SU-DHL-6 (cell line): ENCODE measurements around the gene PLAC1.

ENCODE experiments used
- H2AFZ ChIP-seq: fragments of 200-600 bp; sonication (generic); 2 replicates; pipeline ENCODE4 v1.6.1; 2014; ENCODE audit warnings: low read depth, mild to moderate bottlenecking, moderate library complexity, mixed read lengths, antibody characterized with exemption, low read length; ENCODE audit not compliant: severe bottlenecking
- H3F3A ChIP-seq: fragments of 200-600 bp; shearing (Covaris generic); 2 replicates; pipeline ENCODE4 v1.6.0; 2016; ENCODE audit warnings: antibody characterized with exemption, mild to moderate bottlenecking; ENCODE audit not compliant: insufficient read depth
- H3K27ac ChIP-seq: fragments of 200-600 bp; sonication (generic); 2 replicates; pipeline ENCODE4 v1.5.1; 2016; ENCODE audit warnings: low read depth, mild to moderate bottlenecking, low read length, moderate library complexity, mixed read lengths
- H3K27me3 ChIP-seq: fragments of 200-600 bp; sonication (generic), shearing (Covaris generic); 2 replicates; pipeline ENCODE4 v1.6.0; 2014; ENCODE audit warnings: mild to moderate bottlenecking, low read length
- H3K36me3 ChIP-seq: fragments of 200-600 bp; sonication (generic); 2 replicates; pipeline ENCODE4 v1.6.1; 2014; ENCODE audit warnings: mild to moderate bottlenecking, low read length, mixed read lengths
- H3K4me2 ChIP-seq: fragments of 300-600, 200-600 bp; shearing (Covaris generic), sonication (generic); 2 replicates; pipeline ENCODE4 v1.6.0; 2014; ENCODE audit warnings: low read length, low read depth, mild to moderate bottlenecking; ENCODE audit not compliant: poor library complexity, severe bottlenecking
- H3K4me3 ChIP-seq: fragments of 200-600 bp; sonication (generic); 2 replicates; pipeline ENCODE4 v1.5.1; 2014; ENCODE audit warnings: antibody characterized with exemption, low read length, mild to moderate bottlenecking, mixed read lengths; ENCODE audit not compliant: insufficient read depth, poor library complexity, severe bottlenecking
- H3K79me2 ChIP-seq: fragments of 200-600 bp; sonication (generic); 2 replicates; pipeline ENCODE4 v1.6.1; 2014; ENCODE audit warnings: mild to moderate bottlenecking, low read length, moderate library complexity; ENCODE audit not compliant: insufficient read depth
- H3K9ac ChIP-seq: fragments of 200-600 bp; sonication (generic); 2 replicates; pipeline ENCODE4 v1.7.0; 2014; ENCODE audit warnings: mild to moderate bottlenecking, low read length
- H3K9me2 ChIP-seq: fragments of 200-600 bp; sonication (generic); replicated peaks from 2 replicates; pipeline ENCODE4 v1.6.1; 2014; ENCODE audit warnings: low read length; ENCODE audit not compliant: insufficient read depth
- H3K9me3 ChIP-seq: fragments of 200-600 bp; sonication (generic); 2 replicates; pipeline ENCODE4 v1.6.1; 2014; ENCODE audit warnings: low read length, mixed read lengths; ENCODE audit not compliant: insufficient read depth
- H4K20me1 ChIP-seq: fragments of 200-600 bp; sonication (generic); 2 replicates; pipeline ENCODE4 v1.6.1; 2014; ENCODE audit warnings: low read depth, mild to moderate bottlenecking, antibody characterized with exemption, low read length, moderate library complexity, mixed read lengths
- CTCF ChIP-seq: fragments of 200-600 bp; sonication (generic); IDR thresholded peaks from one replicate; pipeline ENCODE4 v1.5.1; 2017; ENCODE audit warnings: antibody characterized with exemption, mild to moderate bottlenecking, low read length, moderate library complexity; ENCODE audit not compliant: insufficient read depth, poor library complexity, severe bottlenecking
- EZH2phosphoT487 ChIP-seq: fragments of 200-600 bp; sonication (generic), shearing (Covaris generic); conservative IDR thresholded peaks from 2 replicates; pipeline ENCODE4 v1.6.1; 2018; ENCODE audit warnings: mild to moderate bottlenecking, antibody characterized with exemption, low read length, moderate library complexity, mixed read lengths

PLAC1 gene

GRCh38 chrX:134573683-134574035 is 84.6 kb downstream of the PLAC1 start:
- Histone ChIP-seq H3K27ac (no peak overlapping the region), H3K27me3 (no peaks in the 10 kb centered on the region), H2AFZ (no peak overlapping the region), H3K9ac (no peak overlapping the region), H3F3A (no peaks in the 10 kb centered on the region), H3K9me2 (no peaks in the 10 kb centered on the region), H4K20me1 (no peaks in the 10 kb centered on the region), H3K9me3 (no peaks in the 10 kb centered on the region), H3K4me2 (no peak overlapping the region), H3K4me3 (no peak overlapping the region), H3K36me3 (no peaks in the 10 kb centered on the region), H3K79me2 (no peaks in the 10 kb centered on the region)
- TF ChIP-seq EZH2phosphoT487 (no peak), CTCF (no peak)

- Histone ChIP-seq H3F3A (no peaks in the 10 kb centered on the region), H3K27ac (no peak overlapping the region), H3K27me3 (no peaks in the 10 kb centered on the region), H3K36me3 (no peaks in the 10 kb centered on the region), H3K9ac (no peak overlapping the region), H4K20me1 (no peaks in the 10 kb centered on the region), H3K9me2 (no peaks in the 10 kb centered on the region), H2AFZ (no peak overlapping the region), H3K9me3 (no peaks in the 10 kb centered on the region), H3K79me2 (no peaks in the 10 kb centered on the region), H3K4me2 (no peak overlapping the region), H3K4me3 (no peak overlapping the region)
- no peak for TF ChIP-seq CTCF
- no peak for TF ChIP-seq EZH2phosphoT487
Measured at GRCh38 chrX:134572816-134573682, 85.2 kb downstream of the PLAC1 start.

GRCh38 chrX:134571796-134572195 is 86.5 kb downstream of the PLAC1 start:
- H3K36me3 ChIP-seq, result no peaks in the 10 kb centered on the region
- TF ChIP-seq EZH2phosphoT487 (no peak), CTCF (no peak)
- H4K20me1 ChIP-seq, result no peaks in the 10 kb centered on the region
- no peaks in the 10 kb centered on the region for H3K9me2 ChIP-seq
- H3K4me3 ChIP-seq, result no peak overlapping the region
- no peaks in the 10 kb centered on the region for H3K79me2 ChIP-seq
- H3K27ac ChIP-seq, result no peak overlapping the region
- H3K27me3 ChIP-seq, result no peaks in the 10 kb centered on the region
- no peak overlapping the region for H2AFZ ChIP-seq
- no peak overlapping the region for H3K4me2 ChIP-seq
- no peaks in the 10 kb centered on the region for H3K9me3 ChIP-seq
- H3F3A ChIP-seq, result no peaks in the 10 kb centered on the region
- H3K9ac ChIP-seq, result no peak overlapping the region
